Tibial nerve (tissue), 4 donors: Measurements from ENCODE around the gene NRK.
"Not testable (repeated sequence)": the region's sequence is repeated elsewhere in the genome, so short reads cannot be mapped to it uniquely, and the experiment has no call there.

Experiments used
- CTCF ChIP-seq, 5 experiments: fragments of 200-600 bp in 3 of 5; fragments of 450-650 bp in 2 of 5; sonication (generic) in 3 of 5; IDR thresholded peaks; one replicate each; pipeline ENCODE4 v1.5.1; 2016 to 2019; ENCODE audit warnings: antibody characterized with exemption in 5 of 5, mild to moderate bottlenecking in 3 of 5, moderate library complexity in 2 of 5
- EP300 ChIP-seq, 2 donors: sonication (generic); formaldehyde crosslinking; IDR thresholded peaks; one replicate each; pipeline ENCODE4 v1.6.1; 2017; ENCODE audit warnings: antibody characterized with exemption in 2 of 2, mild to moderate bottlenecking in 1 of 2
- POLR2A ChIP-seq, 2 donors: fragments of 450-650 bp; IDR thresholded peaks; one replicate each; pipeline ENCODE4 v1.6.1; 2017; ENCODE audit warnings: antibody characterized with exemption in 2 of 2, mild to moderate bottlenecking in 2 of 2, moderate library complexity in 2 of 2

- not testable (repeated sequence) for TF ChIP-seq CTCF, EP300, POLR2A (IDR thresholded peaks at IDR 0.05)
Observed at GRCh38 chrX:106000609-106001008, 178.3 kb downstream of the NRK start.
